ENCODE measurements around the gene CDK14. TPM values are rescaled to one million over a fixed set of nuclear protein-coding genes. Genes with fewer than 3 reads are reported as not detected.

The CDK14 gene
- total RNA-seq, 4 donors from 2014 or later, result 0.18 to 74.3 (median 7.3) TPM

- Histone ChIP-seq H3K4me1 (no peaks in the 10 kb centered on the region), H3K27me3 (no peaks in the 10 kb centered on the region), H3K9me3 (no peaks in the 10 kb centered on the region), H3K36me3 (no peaks in the 10 kb centered on the region), H3K27ac (no peak overlapping the region), H3K4me3 (no peak overlapping the region)
- TF ChIP-seq, protein P1, sequence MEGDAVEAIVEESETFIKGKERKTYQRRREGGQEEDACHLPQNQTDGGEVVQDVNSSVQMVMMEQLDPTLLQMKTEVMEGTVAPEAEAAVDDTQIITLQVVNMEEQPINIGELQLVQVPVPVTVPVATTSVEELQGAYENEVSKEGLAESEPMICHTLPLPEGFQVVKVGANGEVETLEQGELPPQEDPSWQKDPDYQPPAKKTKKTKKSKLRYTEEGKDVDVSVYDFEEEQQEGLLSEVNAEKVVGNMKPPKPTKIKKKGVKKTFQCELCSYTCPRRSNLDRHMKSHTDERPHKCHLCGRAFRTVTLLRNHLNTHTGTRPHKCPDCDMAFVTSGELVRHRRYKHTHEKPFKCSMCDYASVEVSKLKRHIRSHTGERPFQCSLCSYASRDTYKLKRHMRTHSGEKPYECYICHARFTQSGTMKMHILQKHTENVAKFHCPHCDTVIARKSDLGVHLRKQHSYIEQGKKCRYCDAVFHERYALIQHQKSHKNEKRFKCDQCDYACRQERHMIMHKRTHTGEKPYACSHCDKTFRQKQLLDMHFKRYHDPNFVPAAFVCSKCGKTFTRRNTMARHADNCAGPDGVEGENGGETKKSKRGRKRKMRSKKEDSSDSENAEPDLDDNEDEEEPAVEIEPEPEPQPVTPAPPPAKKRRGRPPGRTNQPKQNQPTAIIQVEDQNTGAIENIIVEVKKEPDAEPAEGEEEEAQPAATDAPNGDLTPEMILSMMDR (IDR thresholded peaks at IDR 0.05), result no peak
- no peak for TF ChIP-seq POLR2A (IDR thresholded peaks at IDR 0.05)
- no peak for DNase-seq
Observed at GRCh38 chr7:90587766-90588165, 8.4 kb upstream of the CDK14 start.

GRCh38 chr7:90592033-90592432 is 4.1 kb upstream of the CDK14 start:
- H3K27ac ChIP-seq, result no peak overlapping the region
- no peaks in the 10 kb centered on the region for H3K9me3 ChIP-seq
- no peaks in the 10 kb centered on the region for H3K27me3 ChIP-seq
- no peaks in the 10 kb centered on the region for H3K36me3 ChIP-seq
- TF ChIP-seq POLR2A (IDR thresholded peaks at IDR 0.05), result no peak
- TF ChIP-seq, protein P1 (IDR thresholded peaks at IDR 0.05), result no peak
- DNase-seq, result no peak
- H3K4me3 ChIP-seq, result no peak overlapping the region
- H3K4me1 ChIP-seq, result peaks cover 0 to 9% (median 2%) of the 10 kb centered on the region in 4 donors

DNA sequence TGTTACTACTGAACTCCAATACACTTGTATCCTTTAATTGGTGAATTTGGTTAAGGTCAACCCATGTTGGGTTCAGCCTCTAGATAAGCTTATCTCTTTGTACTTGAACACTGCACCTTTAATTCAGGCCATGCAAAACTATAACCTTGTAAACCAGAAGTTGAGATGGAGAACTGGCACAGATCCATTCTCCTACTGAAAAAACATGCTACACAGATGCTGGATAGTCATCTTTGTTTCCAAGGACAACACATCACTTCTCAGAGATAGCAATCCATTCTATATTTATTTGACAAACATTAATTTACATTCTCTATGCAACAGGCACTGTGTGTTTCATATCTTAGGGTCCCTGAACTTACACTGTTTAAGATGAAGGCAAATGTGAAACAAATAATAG is 2.9 kb upstream of the CDK14 start:
- Histone ChIP-seq H3K9me3 (no peaks in the 10 kb centered on the region), H3K27ac (no peak overlapping the region), H3K36me3 (no peaks in the 10 kb centered on the region), H3K4me1 (peaks cover 0 to 9% (median 2%) of the 10 kb centered on the region in 4 donors), H3K4me3 (no peak overlapping the region), H3K27me3 (no peaks in the 10 kb centered on the region)
- DNase-seq, result no peak
- TF ChIP-seq POLR2A (IDR thresholded peaks at IDR 0.05), result no peak
- TF ChIP-seq, protein P1 (IDR thresholded peaks at IDR 0.05), result no peak

DNA sequence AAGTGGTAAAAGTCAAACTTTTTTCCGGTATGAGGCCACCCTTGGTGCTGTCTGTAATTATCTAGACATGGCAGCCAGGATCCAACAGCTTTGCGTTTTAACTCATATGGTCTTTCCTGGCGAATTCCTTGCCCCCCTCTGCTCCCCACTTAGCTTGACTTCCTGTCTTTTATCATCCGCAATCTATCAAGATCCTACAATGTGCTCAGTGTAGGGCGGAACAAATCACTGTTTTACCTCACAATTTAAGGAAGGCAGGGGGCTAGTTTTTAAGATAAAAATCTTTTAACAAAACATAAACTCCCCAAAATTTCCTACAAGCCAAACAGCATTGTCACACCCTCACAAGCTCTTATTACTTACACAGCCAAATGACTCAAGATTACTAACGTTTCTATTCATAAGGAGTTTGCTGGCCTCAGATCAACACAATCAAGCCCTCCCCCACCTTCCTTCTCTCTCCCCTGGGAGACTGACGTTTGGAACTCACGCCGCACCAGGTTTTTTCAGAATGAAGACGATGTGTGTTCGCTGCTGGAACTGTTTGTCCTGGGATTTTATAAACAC is 1.3 kb upstream of the CDK14 start:
- peaks cover 0 to 9% (median 2%) of the 10 kb centered on the region in 4 donors for H3K4me1 ChIP-seq
- DNase-seq, result peak in 1 of 3 donors; percentile 21
- TF ChIP-seq POLR2A (IDR thresholded peaks at IDR 0.05), result no peak
- TF ChIP-seq, protein P1 (IDR thresholded peaks at IDR 0.05), result no peak
- H3K36me3 ChIP-seq, result no peaks in the 10 kb centered on the region
- peak overlapping the region in 1 of 4 donors; percentile 65 for H3K4me3 ChIP-seq
- H3K27ac ChIP-seq, result peak overlapping the region in 1 of 4 donors; percentile 65
- no peaks in the 10 kb centered on the region for H3K27me3 ChIP-seq
- no peaks in the 10 kb centered on the region for H3K9me3 ChIP-seq

GRCh38 chr7:90595342-90595800 is 750 bp upstream of the CDK14 start:
- H3K4me3 ChIP-seq, result peak overlapping the region; percentile 63 to 67 (median 65)
- TF ChIP-seq, protein P1 (IDR thresholded peaks at IDR 0.05), result no peak
- no peak for DNase-seq
- no peaks in the 10 kb centered on the region for H3K27me3 ChIP-seq
- H3K27ac ChIP-seq, result peak overlapping the region; percentile 34 to 80 (median 63)
- no peaks in the 10 kb centered on the region for H3K9me3 ChIP-seq
- peaks cover 0 to 9% (median 2%) of the 10 kb centered on the region in 4 donors for H3K4me1 ChIP-seq
- H3K36me3 ChIP-seq, result no peaks in the 10 kb centered on the region
